Stomach (tissue), 9 donors: Measurements from ENCODE around the gene SCP2D1. TPM values are rescaled to one million over a fixed set of nuclear protein-coding genes. Genes with fewer than 3 reads are reported as not detected.

ENCODE experiments used
- DNase-seq, 2 donors: peaks; one replicate each; pipeline versions ENCODE4 v3.0.0 to v3.0.0-alpha.2; 2013 to 2019
- H3K27ac ChIP-seq, 5 donors: fragments of 200-600 bp in 4 of 5; sonication (generic) in 4 of 5; one replicate each; pipeline ENCODE4 v1.5.1; 2013 to 2019; ENCODE audit warnings: mild to moderate bottlenecking in 1 of 5, moderate library complexity in 1 of 5
- H3K27me3 ChIP-seq, 3 donors: fragments of 200-600 bp; sonication (generic); one replicate each; pipeline ENCODE4 v1.5.1; 2017 to 2019; ENCODE audit warnings: mixed run types in 1 of 3
- H3K36me3 ChIP-seq, 4 donors: fragments of 200-600 bp; sonication (generic); 1 replicate in 3 of 4; 2 replicates in 1 of 4; pipeline ENCODE4 v1.5.1; 2016 to 2019
- H3K4me1 ChIP-seq, 4 donors: fragments of 200-600 bp; sonication (generic); one replicate each; pipeline ENCODE4 v1.5.1; 2016 to 2019
- H3K4me3 ChIP-seq, 4 donors: fragments of 200-600 bp; sonication (generic) in 3 of 4; one replicate each; pipeline ENCODE4 v1.5.1; 2016 to 2019; ENCODE audit warnings: mild to moderate bottlenecking in 1 of 4
- H3K9me3 ChIP-seq, 4 donors: fragments of 200-600 bp; sonication (generic); one replicate each; pipeline ENCODE4 v1.5.1; 2016 to 2019
- CTCF ChIP-seq, 7 experiments: fragments of 450-650 bp in 4 of 7; fragments of 200-600 bp in 3 of 7; sonication (generic) in 3 of 7; IDR thresholded peaks; one replicate each; pipeline ENCODE4 v1.5.1; 2016 to 2019; ENCODE audit warnings: antibody characterized with exemption in 7 of 7, control low read depth in 2 of 7, mild to moderate bottlenecking in 1 of 7
- EP300 ChIP-seq: sonication (generic); formaldehyde crosslinking; IDR thresholded peaks from one replicate; pipeline ENCODE4 v1.6.1; 2017; ENCODE audit warnings: antibody characterized with exemption
- POLR2A ChIP-seq, 4 donors: fragments of 450-650 bp; IDR thresholded peaks; one replicate each; pipeline ENCODE4 v1.6.1; 2016; ENCODE audit warnings: antibody characterized with exemption in 4 of 4, control low read depth in 2 of 4, mild to moderate bottlenecking in 1 of 4, moderate library complexity in 1 of 4
- POLR2AphosphoS5 ChIP-seq, 3 donors: sonication (generic); formaldehyde crosslinking; IDR thresholded peaks; one replicate each; pipeline ENCODE4 v1.6.1; 2016; ENCODE audit warnings: antibody characterized with exemption in 3 of 3
- WGBS, 5 donors: extraction: QIAGEN DNeasy Blood & Tissue Kit in 3 of 5; methylation state at CpG; one replicate each; pipeline versions ENCODE4 v1.1.5 to v1.1.7; 2013 to 2018; 5-methylcytosine and 5-hydroxymethylcytosine counted together
- intact Hi-C: fragments of 100-400 bp; cut with DNase I; formaldehyde crosslinking; loops from one replicate; pipeline ENCODE4 v1.15.1; 2023; ENCODE audit warnings: low total_unique reads
- polyA plus RNA-seq, 3 donors: library from polyadenylated mRNA; stranded (reverse); fragments of 200-250 nt; gene quantifications; one replicate each; pipeline ENCODE4 v1.2.3, GENCODE V29; 2013
- total RNA-seq, 5 donors: library from RNA; depleted of rRNA; stranded (reverse); fragments of >200 nt; gene quantifications; one replicate each; pipeline versions ENCODE4 v1.1.0 to v1.2.3, GENCODE V29; 2014 to 2016
- donor health status: healthy with polysubstance abuse.
- donor health status: Bipolar disorder and iron deficiency.
- donor health status: healthy.

SCP2D1 gene
- total and polyA plus RNA-seq, 8 donors, result not detected

- 29 to 53% (median 41%) methylated on average over 1 of the region's 1 CpG for WGBS, 5 donors
- no peak for DNase-seq
- Histone ChIP-seq H3K27ac (no peak overlapping the region), H3K27me3 (no peaks in the 10 kb centered on the region), H3K4me1 (no peaks in the 10 kb centered on the region), H3K9me3 (peaks cover 0 to 19% (median 7%) of the 10 kb centered on the region in 4 donors), H3K4me3 (no peak overlapping the region), H3K36me3 (no peaks in the 10 kb centered on the region)
- no peak for TF ChIP-seq POLR2AphosphoS5 (IDR thresholded peaks at IDR 0.05)
- TF ChIP-seq EP300, result no peak
- no peak for TF ChIP-seq POLR2A (IDR thresholded peaks at IDR 0.05)
- TF ChIP-seq CTCF (IDR thresholded peaks at IDR 0.05), result no peak
- intact Hi-C loops, result no loop called here
Measured at GRCh38 chr20:18857640-18858039, 44.1 kb downstream of the SCP2D1 start.

DNA sequence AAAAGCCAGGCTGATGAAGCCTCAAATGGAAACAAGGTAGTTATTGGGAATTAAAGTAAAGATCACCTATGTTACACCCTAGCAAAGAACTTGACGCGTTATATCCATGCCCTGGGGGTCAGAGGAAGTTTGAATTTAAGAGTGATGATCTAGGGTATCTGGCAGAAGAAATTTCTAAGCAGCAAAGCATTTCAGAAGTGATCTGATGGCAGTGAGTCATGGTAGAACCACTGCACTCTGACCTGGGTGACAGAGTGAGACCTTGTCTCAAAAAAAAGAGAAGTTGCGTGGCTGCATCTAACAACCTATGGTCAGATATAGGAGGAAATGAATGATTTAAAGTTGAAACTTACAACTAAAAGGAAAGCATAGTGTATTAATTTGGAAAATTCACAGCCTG is 45.2 kb downstream of the SCP2D1 start:
- WGBS, 5 donors, result 88 to 99% (median 94%) methylated on average over 3 of the region's 3 CpGs
- Histone ChIP-seq H3K27me3 (no peaks in the 10 kb centered on the region), H3K9me3 (peaks cover 0 to 19% (median 7%) of the 10 kb centered on the region in 4 donors), H3K27ac (no peak overlapping the region), H3K4me3 (no peak overlapping the region), H3K36me3 (no peaks in the 10 kb centered on the region), H3K4me1 (no peaks in the 10 kb centered on the region)
- DNase-seq, result no peak
- TF ChIP-seq EP300 (no peak), POLR2AphosphoS5 (IDR thresholded peaks at IDR 0.05) (no peak), POLR2A (IDR thresholded peaks at IDR 0.05) (no peak), CTCF (IDR thresholded peaks at IDR 0.05) (no peak)
- intact Hi-C loops, result no loop called here

Other genes with a start within 250 kb of the SCP2D1 start
- gene SMIM26, start 246.4 kb upstream of the SCP2D1 start, total RNA-seq, result 100 to 1,000 TPM in 4 of 5 donors, 10 to 100 TPM in 1; 29.2 to 139 (median 114) TPM
- 100 to 1,000 TPM; 176 to 187 (median 178) TPM for gene SMIM26, start 246.4 kb upstream of the SCP2D1 start, polyA plus RNA-seq
- 10 to 100 TPM in 3 of 5 donors, 1 to 10 TPM in 1, not detected in 1; 4.5 to 23.3 (median 13.8) TPM for gene DTD1, start 225.7 kb upstream of the SCP2D1 start, total RNA-seq
- gene DTD1, start 225.7 kb upstream of the SCP2D1 start, polyA plus RNA-seq, result 10 to 100 TPM; 15.7 to 30.4 (median 23.0) TPM